HCT116 (cell line): Measurements from ENCODE around the gene PTPRA.

Experiments
- ATF3 ChIP-seq: IDR thresholded peaks from 2 replicates; pipeline ENCODE4 v1.6.1; 2012
- CTCF ChIP-seq, 3 experiments: fragments of 200-600 bp in 1 of 3; sonication (generic) in 1 of 3; IDR thresholded peaks in 2 of 3; conservative IDR thresholded peaks in 1 of 3; 2 replicates each; pipeline ENCODE4 v1.5.1; 2012 to 2017; ENCODE audit warnings: low read depth in 2 of 3, low read length in 2 of 3, antibody characterized with exemption in 1 of 3, borderline replicate concordance in 1 of 3, control low read depth in 1 of 3, mild to moderate bottlenecking in 1 of 3, mixed read lengths in 1 of 3, mixed run types in 1 of 3, moderate library complexity in 1 of 3; ENCODE audit not compliant: insufficient read depth in 1 of 3
- EGR1 ChIP-seq: IDR thresholded peaks from 2 replicates; pipeline ENCODE4 v1.6.1; 2012; ENCODE audit warnings: low read depth
- EZH2 ChIP-seq: fragments of 200-600 bp; sonication (generic); IDR thresholded peaks from 2 replicates; pipeline ENCODE4 v1.6.1; 2017; ENCODE audit warnings: antibody characterized with exemption, mixed run types
- POLR2A ChIP-seq: IDR thresholded peaks from 2 replicates; pipeline ENCODE4 v1.7.0; 2011; ENCODE audit warnings: borderline replicate concordance; ENCODE audit not compliant: insufficient read depth, insufficient read length; ENCODE audit errors: extremely low read depth
- RAD21 ChIP-seq: IDR thresholded peaks from 2 replicates; pipeline ENCODE4 v1.6.1; 2012; ENCODE audit warnings: low read depth, mild to moderate bottlenecking
- REST ChIP-seq: IDR thresholded peaks from 2 replicates; pipeline ENCODE4 v1.6.1; 2012; ENCODE audit warnings: low read depth
- SP1 ChIP-seq: IDR thresholded peaks from 2 replicates; pipeline ENCODE4 v1.6.1; 2012; ENCODE audit warnings: low read depth
- TCF7L2 ChIP-seq: IDR thresholded peaks from 2 replicates; pipeline ENCODE4 v1.7.0; 2011; ENCODE audit warnings: borderline replicate concordance, inconsistent platforms; ENCODE audit not compliant: insufficient read depth, insufficient read length; ENCODE audit errors: extremely low read depth

GRCh38 chr20:2880650-2881049 lies 7.4 kb downstream of the PTPRA start:
- TF ChIP-seq CTCF (IDR thresholded peaks at IDR 0.05 in 2 of 3, conservative IDR thresholded peaks at IDR 0.05 in 1 of 3; ENCODE audit: borderline replicate concordance in 1 of 3, insufficient read depth in 1 of 3, low read depth in 2 of 3, low read length in 2 of 3) = no peak
- TF ChIP-seq EZH2 = no peak
- TF ChIP-seq SP1 = no peak
- no peak for TF ChIP-seq TCF7L2
- no peak for TF ChIP-seq EGR1
- no peak for TF ChIP-seq REST
- TF ChIP-seq ATF3 = no peak
- TF ChIP-seq POLR2A = no peak
- no peak for TF ChIP-seq RAD21
